Measurements from ENCODE around the gene CASQ2.

DNA sequence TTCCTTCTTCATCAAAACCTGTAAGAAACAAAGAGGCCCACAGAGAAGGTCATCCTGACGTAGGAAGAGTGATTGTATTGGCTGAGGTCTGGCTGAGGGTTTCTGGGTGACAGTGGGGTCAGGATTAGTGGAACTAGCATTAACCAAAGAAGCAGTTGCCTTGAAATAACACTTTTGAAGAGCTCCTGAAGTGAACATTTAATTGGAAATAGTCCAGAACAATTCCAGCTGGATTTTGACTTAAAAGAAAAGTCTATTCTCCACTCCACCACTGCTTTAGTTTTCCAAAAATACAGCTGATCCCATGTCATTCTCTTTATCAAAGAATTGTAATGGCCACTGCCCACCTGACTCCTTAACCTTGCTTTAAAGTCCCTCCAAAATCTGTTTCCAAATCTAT is 27.7 kb downstream of the CASQ2 start:
- TF ChIP-seq, protein P1, sequence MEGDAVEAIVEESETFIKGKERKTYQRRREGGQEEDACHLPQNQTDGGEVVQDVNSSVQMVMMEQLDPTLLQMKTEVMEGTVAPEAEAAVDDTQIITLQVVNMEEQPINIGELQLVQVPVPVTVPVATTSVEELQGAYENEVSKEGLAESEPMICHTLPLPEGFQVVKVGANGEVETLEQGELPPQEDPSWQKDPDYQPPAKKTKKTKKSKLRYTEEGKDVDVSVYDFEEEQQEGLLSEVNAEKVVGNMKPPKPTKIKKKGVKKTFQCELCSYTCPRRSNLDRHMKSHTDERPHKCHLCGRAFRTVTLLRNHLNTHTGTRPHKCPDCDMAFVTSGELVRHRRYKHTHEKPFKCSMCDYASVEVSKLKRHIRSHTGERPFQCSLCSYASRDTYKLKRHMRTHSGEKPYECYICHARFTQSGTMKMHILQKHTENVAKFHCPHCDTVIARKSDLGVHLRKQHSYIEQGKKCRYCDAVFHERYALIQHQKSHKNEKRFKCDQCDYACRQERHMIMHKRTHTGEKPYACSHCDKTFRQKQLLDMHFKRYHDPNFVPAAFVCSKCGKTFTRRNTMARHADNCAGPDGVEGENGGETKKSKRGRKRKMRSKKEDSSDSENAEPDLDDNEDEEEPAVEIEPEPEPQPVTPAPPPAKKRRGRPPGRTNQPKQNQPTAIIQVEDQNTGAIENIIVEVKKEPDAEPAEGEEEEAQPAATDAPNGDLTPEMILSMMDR (IDR thresholded peaks at IDR 0.05): no peak
- TF ChIP-seq POLR2A (IDR thresholded peaks at IDR 0.05): no peak

All from testis (tissue), 2 donors.